Effector memory CD4-positive, alpha-beta T cell (primary cell): ENCODE data around the gene ANO2.

Source experiments
- DNase-seq, 3 donors: peaks; one replicate each; pipeline ENCODE4 v3.0.0-alpha.2; 2020
- H3K27ac ChIP-seq: 2 replicates; pipeline ENCODE4 v1.7.0; 2013; ENCODE audit warnings: mild to moderate bottlenecking, low read length, moderate library complexity; ENCODE audit not compliant: insufficient read depth, poor library complexity, severe bottlenecking
- H3K27me3 ChIP-seq: replicated peaks from 2 replicates; pipeline ENCODE4 v1.7.0; 2013; ENCODE audit warnings: mild to moderate bottlenecking, low read length; ENCODE audit not compliant: insufficient read depth, control insufficient read depth, poor library complexity, severe bottlenecking
- H3K36me3 ChIP-seq: 2 replicates; pipeline ENCODE4 v1.7.0; 2013; ENCODE audit warnings: mild to moderate bottlenecking, low read length, moderate library complexity; ENCODE audit not compliant: control insufficient read depth, insufficient read depth
- H3K4me1 ChIP-seq: 2 replicates; pipeline ENCODE4 v1.7.0; 2013; ENCODE audit warnings: low read length, mild to moderate bottlenecking; ENCODE audit not compliant: control insufficient read depth, insufficient read depth, poor library complexity, severe bottlenecking
- H3K4me3 ChIP-seq: 2 replicates; pipeline ENCODE4 v1.7.0; 2013; ENCODE audit warnings: low read length, low read depth, mild to moderate bottlenecking; ENCODE audit not compliant: insufficient read depth, poor library complexity, severe bottlenecking
- H3K9me3 ChIP-seq: 2 replicates; pipeline ENCODE4 v1.7.0; 2013; ENCODE audit warnings: mild to moderate bottlenecking, low read length, moderate library complexity; ENCODE audit not compliant: control insufficient read depth

ANO2 gene

DNA sequence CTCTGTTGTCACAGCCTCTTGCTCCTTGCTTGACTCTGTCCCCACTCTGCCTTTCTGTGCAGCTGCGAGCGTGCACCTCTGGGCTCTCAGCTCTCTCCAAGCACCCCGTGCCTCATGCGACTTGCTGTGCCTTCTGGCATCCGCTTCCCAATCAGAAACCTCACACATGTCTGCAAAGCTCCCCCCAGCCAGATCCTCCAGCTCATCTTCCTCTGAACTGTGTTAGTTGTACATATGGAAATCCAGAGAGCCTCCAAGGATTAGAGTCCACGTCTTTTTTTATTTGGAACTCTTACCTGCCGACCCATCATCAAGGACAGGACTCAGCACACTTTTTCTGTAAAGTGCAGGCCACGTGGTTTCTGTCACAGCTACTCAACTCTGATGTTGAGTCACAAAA lies 70.5 kb downstream of the ANO2 start:
- H3K36me3 ChIP-seq, result no peaks in the 10 kb centered on the region
- H3K4me1 ChIP-seq, result no peaks in the 10 kb centered on the region
- H3K9me3 ChIP-seq, result no peaks in the 10 kb centered on the region
- no peak overlapping the region for H3K27ac ChIP-seq
- H3K4me3 ChIP-seq, result no peak overlapping the region
- DNase-seq, result no peak
- no peaks in the 10 kb centered on the region for H3K27me3 ChIP-seq

GRCh38 chr12:5873281-5873919 lies 71.7 kb downstream of the ANO2 start:
- Histone ChIP-seq H3K4me1 (no peaks in the 10 kb centered on the region), H3K4me3 (no peak overlapping the region), H3K27me3 (no peaks in the 10 kb centered on the region), H3K27ac (no peak overlapping the region), H3K36me3 (no peaks in the 10 kb centered on the region), H3K9me3 (no peaks in the 10 kb centered on the region)
- no peak for DNase-seq

GRCh38 chr12:5872745-5873144 lies 72.3 kb downstream of the ANO2 start:
- Histone ChIP-seq H3K27ac (no peak overlapping the region), H3K36me3 (no peaks in the 10 kb centered on the region), H3K4me3 (no peak overlapping the region), H3K27me3 (no peaks in the 10 kb centered on the region), H3K4me1 (no peaks in the 10 kb centered on the region), H3K9me3 (no peaks in the 10 kb centered on the region)
- DNase-seq, result no peak

- Histone ChIP-seq H3K36me3 (no peaks in the 10 kb centered on the region), H3K4me3 (no peak overlapping the region), H3K9me3 (no peaks in the 10 kb centered on the region), H3K27ac (no peak overlapping the region), H3K27me3 (no peaks in the 10 kb centered on the region), H3K4me1 (no peaks in the 10 kb centered on the region)
- DNase-seq, result no peak
Measured at GRCh38 chr12:5871741-5872140, 73.3 kb downstream of the ANO2 start.

DNA sequence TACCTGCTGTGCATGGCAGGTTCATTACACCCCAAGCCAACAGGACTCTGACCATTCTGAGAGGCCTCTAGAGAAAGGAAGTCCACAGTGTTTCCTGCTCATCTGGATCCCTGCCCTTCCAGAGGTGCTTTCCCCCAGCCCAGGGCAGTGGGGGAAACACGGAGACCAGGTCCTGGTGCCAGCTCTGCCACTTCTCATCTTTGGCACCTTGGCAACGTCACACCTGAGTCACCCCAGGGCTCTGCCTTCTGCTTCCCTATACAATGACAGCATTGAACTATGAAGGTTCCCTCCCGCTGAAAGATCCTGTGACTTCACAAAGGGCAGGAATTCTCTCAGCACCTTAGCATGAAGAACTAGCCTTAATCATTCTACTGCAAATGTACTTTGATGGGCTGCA lies 74.9 kb downstream of the ANO2 start:
- Histone ChIP-seq H3K4me1 (no peaks in the 10 kb centered on the region), H3K9me3 (no peaks in the 10 kb centered on the region), H3K4me3 (no peak overlapping the region), H3K27me3 (no peaks in the 10 kb centered on the region), H3K27ac (no peak overlapping the region), H3K36me3 (no peaks in the 10 kb centered on the region)
- no peak for DNase-seq

GRCh38 chr12:5868625-5869295 lies 76.3 kb downstream of the ANO2 start:
- H3K4me3 ChIP-seq, result no peak overlapping the region
- no peak for DNase-seq
- no peaks in the 10 kb centered on the region for H3K27me3 ChIP-seq
- H3K4me1 ChIP-seq, result no peaks in the 10 kb centered on the region
- no peaks in the 10 kb centered on the region for H3K36me3 ChIP-seq
- H3K27ac ChIP-seq, result no peak overlapping the region
- H3K9me3 ChIP-seq, result no peaks in the 10 kb centered on the region

GRCh38 chr12:5865397-5865796 lies 79.7 kb downstream of the ANO2 start:
- Histone ChIP-seq H3K27me3 (no peaks in the 10 kb centered on the region), H3K4me1 (no peaks in the 10 kb centered on the region), H3K36me3 (no peaks in the 10 kb centered on the region), H3K27ac (no peak overlapping the region), H3K9me3 (no peaks in the 10 kb centered on the region), H3K4me3 (no peak overlapping the region)
- DNase-seq, result no peak

GRCh38 chr12:5864972-5865371 lies 80.1 kb downstream of the ANO2 start:
- Histone ChIP-seq H3K27ac (no peak overlapping the region), H3K27me3 (no peaks in the 10 kb centered on the region), H3K9me3 (no peaks in the 10 kb centered on the region), H3K36me3 (no peaks in the 10 kb centered on the region), H3K4me1 (no peaks in the 10 kb centered on the region), H3K4me3 (no peak overlapping the region)
- no peak for DNase-seq

- no peak overlapping the region for H3K27ac ChIP-seq
- H3K27me3 ChIP-seq, result no peaks in the 10 kb centered on the region
- H3K36me3 ChIP-seq, result no peaks in the 10 kb centered on the region
- no peaks in the 10 kb centered on the region for H3K4me1 ChIP-seq
- H3K4me3 ChIP-seq, result no peak overlapping the region
- DNase-seq, result no peak
- no peaks in the 10 kb centered on the region for H3K9me3 ChIP-seq
Measured at GRCh38 chr12:5864301-5864700, 80.8 kb downstream of the ANO2 start.

- no peak overlapping the region for H3K4me3 ChIP-seq
- no peaks in the 10 kb centered on the region for H3K4me1 ChIP-seq
- no peaks in the 10 kb centered on the region for H3K36me3 ChIP-seq
- no peaks in the 10 kb centered on the region for H3K27me3 ChIP-seq
- H3K27ac ChIP-seq, result no peak overlapping the region
- DNase-seq, result no peak
- no peaks in the 10 kb centered on the region for H3K9me3 ChIP-seq
Measured at GRCh38 chr12:5861416-5861815, 83.6 kb downstream of the ANO2 start.
